NCI-H524 treated with DMSO at 0.1 percent for 48 hours (cell line): ENCODE measurements around the gene EPAS1.
"Not testable (repeated sequence)": the region's sequence is repeated elsewhere in the genome, so short reads cannot be mapped to it uniquely, and the experiment has no call there.

ENCODE experiments used
- DNase-seq: peaks from one replicate; lab custom pipeline; 2025; lab: John Stamatoyannopoulos, UW

EPAS1 gene

GRCh38 chr2:46383113-46383395, 85.8 kb downstream of the EPAS1 start:
- no peak for DNase-seq

GRCh38 chr2:46383784-46384456, 86.7 kb downstream of the EPAS1 start:
- DNase-seq, result no peak

- no peak for DNase-seq
Measured at GRCh38 chr2:46384457-46384815, 87.2 kb downstream of the EPAS1 start.

GRCh38 chr2:46385786-46386577, 88.8 kb downstream of the EPAS1 start:
- DNase-seq, result no peak

- DNase-seq, result no peak
Measured at GRCh38 chr2:46386763-46387162, 89.6 kb downstream of the EPAS1 start.

GRCh38 chr2:46387292-46387691, 90.1 kb downstream of the EPAS1 start:
- no peak for DNase-seq

GRCh38 chr2:46387886-46388515, 90.8 kb downstream of the EPAS1 start:
- DNase-seq, result no peak

GRCh38 chr2:46388881-46389280, 91.7 kb downstream of the EPAS1 start:
- no peak for DNase-seq

- DNase-seq, result no peak
Measured at GRCh38 chr2:46389417-46389916, 92.3 kb downstream of the EPAS1 start.

GRCh38 chr2:46390036-46390435, 92.8 kb downstream of the EPAS1 start:
- no peak for DNase-seq

- DNase-seq, result no peak
Measured at GRCh38 chr2:46390901-46391395, 93.7 kb downstream of the EPAS1 start.

- no peak for DNase-seq
Measured at GRCh38 chr2:46392561-46393346, 95.5 kb downstream of the EPAS1 start.

- DNase-seq, result no peak
Measured at GRCh38 chr2:46393347-46393820, 96.2 kb downstream of the EPAS1 start.

GRCh38 chr2:46393865-46394264, 96.7 kb downstream of the EPAS1 start:
- DNase-seq, result no peak

- DNase-seq, result no peak
Measured at GRCh38 chr2:46394649-46395510, 97.7 kb downstream of the EPAS1 start.

- not testable (repeated sequence) for DNase-seq
Measured at GRCh38 chr2:46395730-46396129, 98.5 kb downstream of the EPAS1 start.

GRCh38 chr2:46400016-46400415, 102.8 kb downstream of the EPAS1 start:
- DNase-seq, result no peak

GRCh38 chr2:46402874-46403273, 105.7 kb downstream of the EPAS1 start:
- DNase-seq, result no peak

- no peak for DNase-seq
Measured at GRCh38 chr2:46404181-46404759, 107.1 kb downstream of the EPAS1 start.

GRCh38 chr2:46407852-46408455, 110.7 kb downstream of the EPAS1 start:
- DNase-seq, result no peak
